Measurements from ENCODE around the gene NAA50.
A peak's percentile ranks its signal among the peaks of the same experiment; 100 is the strongest.

Gene NAA50

GRCh38 chr3:113744941-113745755 lies 901 bp downstream of the NAA50 start:
- H3K27me3 ChIP-seq (ENCODE audit: control insufficient read depth in 5 of 5, insufficient read depth in 4 of 5, low read length in 5 of 5), result no peaks in the 10 kb centered on the region
- peak overlapping the region; percentile 100 for H3K27ac ChIP-seq (ENCODE audit: low read depth, low read length)
- H3K4me1 ChIP-seq (ENCODE audit: control insufficient read depth in 5 of 5, insufficient read depth in 5 of 5, low read length in 5 of 5), result peaks cover 3 to 48% (median 38%) of the 10 kb centered on the region in 5 donors
- H3K36me3 ChIP-seq (ENCODE audit: control insufficient read depth in 5 of 5, insufficient read depth in 5 of 5, low read length in 5 of 5), result no peaks in the 10 kb centered on the region
- peak overlapping the region; percentile 79 to 97 (median 92) for H3K4me3 ChIP-seq (ENCODE audit: low read depth in 1 of 5, low read length in 5 of 5)
- H3K9me3 ChIP-seq (ENCODE audit: control insufficient read depth in 5 of 5, low read length in 5 of 5), result no peaks in the 10 kb centered on the region
- H3K9ac ChIP-seq (ENCODE audit: low read length in 5 of 5), result peak overlapping the region; percentile 91 to 100 (median 98)

- Histone ChIP-seq H3K4me3 (ENCODE audit: low read depth in 1 of 5, low read length in 5 of 5) (no peak overlapping the region), H3K9me3 (ENCODE audit: control insufficient read depth in 5 of 5, low read length in 5 of 5) (no peaks in the 10 kb centered on the region), H3K36me3 (ENCODE audit: control insufficient read depth in 5 of 5, insufficient read depth in 5 of 5, low read length in 5 of 5) (no peaks in the 10 kb centered on the region), H3K4me1 (ENCODE audit: control insufficient read depth in 5 of 5, insufficient read depth in 5 of 5, low read length in 5 of 5) (peaks cover 3 to 37% (median 29%) of the 10 kb centered on the region in 5 donors), H3K27ac (ENCODE audit: low read depth, low read length) (peak overlapping the region; percentile 100), H3K27me3 (ENCODE audit: control insufficient read depth in 5 of 5, insufficient read depth in 4 of 5, low read length in 5 of 5) (no peaks in the 10 kb centered on the region), H3K9ac (ENCODE audit: low read length in 5 of 5) (peak overlapping the region in 4 of 5 donors; percentile 12 to 99 (median 55))
These were observed 2.9 kb downstream of the NAA50 start for GRCh38 chr3:113743006-113743630.

GRCh38 chr3:113741620-113742019 lies 4.4 kb downstream of the NAA50 start:
- no peak overlapping the region for H3K4me3 ChIP-seq (ENCODE audit: low read depth in 1 of 5, low read length in 5 of 5)
- no peaks in the 10 kb centered on the region for H3K27me3 ChIP-seq (ENCODE audit: control insufficient read depth in 5 of 5, insufficient read depth in 4 of 5, low read length in 5 of 5)
- H3K36me3 ChIP-seq (ENCODE audit: control insufficient read depth in 5 of 5, insufficient read depth in 5 of 5, low read length in 5 of 5), result no peaks in the 10 kb centered on the region
- H3K4me1 ChIP-seq (ENCODE audit: control insufficient read depth in 5 of 5, insufficient read depth in 5 of 5, low read length in 5 of 5), result peaks cover 0 to 39% (median 32%) of the 10 kb centered on the region in 5 donors
- H3K9ac ChIP-seq (ENCODE audit: low read length in 5 of 5), result no peak overlapping the region
- H3K9me3 ChIP-seq (ENCODE audit: control insufficient read depth in 5 of 5, low read length in 5 of 5), result no peaks in the 10 kb centered on the region
- H3K27ac ChIP-seq (ENCODE audit: low read depth, low read length), result no peak overlapping the region

GRCh38 chr3:113741086-113741485 lies 5.0 kb downstream of the NAA50 start:
- Histone ChIP-seq H3K9ac (ENCODE audit: low read length in 5 of 5) (no peak overlapping the region), H3K27me3 (ENCODE audit: control insufficient read depth in 5 of 5, insufficient read depth in 4 of 5, low read length in 5 of 5) (no peaks in the 10 kb centered on the region), H3K36me3 (ENCODE audit: control insufficient read depth in 5 of 5, insufficient read depth in 5 of 5, low read length in 5 of 5) (no peaks in the 10 kb centered on the region), H3K9me3 (ENCODE audit: control insufficient read depth in 5 of 5, low read length in 5 of 5) (no peaks in the 10 kb centered on the region), H3K4me1 (ENCODE audit: control insufficient read depth in 5 of 5, insufficient read depth in 5 of 5, low read length in 5 of 5) (peaks cover 0 to 43% (median 37%) of the 10 kb centered on the region in 5 donors), H3K27ac (ENCODE audit: low read depth, low read length) (no peak overlapping the region), H3K4me3 (ENCODE audit: low read depth in 1 of 5, low read length in 5 of 5) (no peak overlapping the region)

- Histone ChIP-seq H3K4me3 (ENCODE audit: low read depth in 1 of 5, low read length in 5 of 5) (no peak overlapping the region), H3K9ac (ENCODE audit: low read length in 5 of 5) (peak overlapping the region; percentile 1 to 73 (median 31)), H3K9me3 (ENCODE audit: control insufficient read depth in 5 of 5, low read length in 5 of 5) (no peaks in the 10 kb centered on the region), H3K27ac (ENCODE audit: low read depth, low read length) (peak overlapping the region; percentile 91), H3K36me3 (ENCODE audit: control insufficient read depth in 5 of 5, insufficient read depth in 5 of 5, low read length in 5 of 5) (peaks cover 0 to 5% (median 0%) of the 10 kb centered on the region in 5 donors), H3K27me3 (ENCODE audit: control insufficient read depth in 5 of 5, insufficient read depth in 4 of 5, low read length in 5 of 5) (no peaks in the 10 kb centered on the region), H3K4me1 (ENCODE audit: control insufficient read depth in 5 of 5, insufficient read depth in 5 of 5, low read length in 5 of 5) (peaks cover 0 to 25% (median 22%) of the 10 kb centered on the region in 5 donors)
These were observed 9.4 kb downstream of the NAA50 start for GRCh38 chr3:113736548-113737089.

GRCh38 chr3:113731694-113732093 lies 14.4 kb downstream of the NAA50 start:
- Histone ChIP-seq H3K4me1 (ENCODE audit: control insufficient read depth in 5 of 5, insufficient read depth in 5 of 5, low read length in 5 of 5) (peaks cover 0 to 8% (median 5%) of the 10 kb centered on the region in 5 donors), H3K36me3 (ENCODE audit: control insufficient read depth in 5 of 5, insufficient read depth in 5 of 5, low read length in 5 of 5) (peaks cover 0 to 8% (median 3%) of the 10 kb centered on the region in 5 donors), H3K27me3 (ENCODE audit: control insufficient read depth in 5 of 5, insufficient read depth in 4 of 5, low read length in 5 of 5) (no peaks in the 10 kb centered on the region), H3K4me3 (ENCODE audit: low read depth in 1 of 5, low read length in 5 of 5) (no peak overlapping the region), H3K27ac (ENCODE audit: low read depth, low read length) (peak overlapping the region; percentile 3), H3K9ac (ENCODE audit: low read length in 5 of 5) (no peak overlapping the region), H3K9me3 (ENCODE audit: control insufficient read depth in 5 of 5, low read length in 5 of 5) (no peaks in the 10 kb centered on the region)

GRCh38 chr3:113730550-113730949 lies 15.5 kb downstream of the NAA50 start:
- Histone ChIP-seq H3K4me1 (ENCODE audit: control insufficient read depth in 5 of 5, insufficient read depth in 5 of 5, low read length in 5 of 5) (no peaks in the 10 kb centered on the region), H3K9ac (ENCODE audit: low read length in 5 of 5) (no peak overlapping the region), H3K9me3 (ENCODE audit: control insufficient read depth in 5 of 5, low read length in 5 of 5) (no peaks in the 10 kb centered on the region), H3K4me3 (ENCODE audit: low read depth in 1 of 5, low read length in 5 of 5) (no peak overlapping the region), H3K27me3 (ENCODE audit: control insufficient read depth in 5 of 5, insufficient read depth in 4 of 5, low read length in 5 of 5) (no peaks in the 10 kb centered on the region), H3K27ac (ENCODE audit: low read depth, low read length) (no peak overlapping the region), H3K36me3 (ENCODE audit: control insufficient read depth in 5 of 5, insufficient read depth in 5 of 5, low read length in 5 of 5) (peaks cover 0 to 8% (median 3%) of the 10 kb centered on the region in 5 donors)

- Histone ChIP-seq H3K9me3 (ENCODE audit: control insufficient read depth in 5 of 5, low read length in 5 of 5) (no peaks in the 10 kb centered on the region), H3K36me3 (ENCODE audit: control insufficient read depth in 5 of 5, insufficient read depth in 5 of 5, low read length in 5 of 5) (peaks cover 0 to 8% (median 3%) of the 10 kb centered on the region in 5 donors), H3K27ac (ENCODE audit: low read depth, low read length) (no peak overlapping the region), H3K27me3 (ENCODE audit: control insufficient read depth in 5 of 5, insufficient read depth in 4 of 5, low read length in 5 of 5) (no peaks in the 10 kb centered on the region), H3K4me3 (ENCODE audit: low read depth in 1 of 5, low read length in 5 of 5) (no peak overlapping the region), H3K4me1 (ENCODE audit: control insufficient read depth in 5 of 5, insufficient read depth in 5 of 5, low read length in 5 of 5) (no peaks in the 10 kb centered on the region), H3K9ac (ENCODE audit: low read length in 5 of 5) (no peak overlapping the region)
These were observed 17.4 kb downstream of the NAA50 start for GRCh38 chr3:113728661-113729060.

GRCh38 chr3:113721636-113722035 lies 24.4 kb downstream of the NAA50 start:
- Histone ChIP-seq H3K9ac (ENCODE audit: low read length in 5 of 5) (no peak overlapping the region), H3K36me3 (ENCODE audit: control insufficient read depth in 5 of 5, insufficient read depth in 5 of 5, low read length in 5 of 5) (peaks cover 15 to 34% (median 28%) of the 10 kb centered on the region in 5 donors), H3K27ac (ENCODE audit: low read depth, low read length) (no peak overlapping the region), H3K9me3 (ENCODE audit: control insufficient read depth in 5 of 5, low read length in 5 of 5) (no peaks in the 10 kb centered on the region), H3K4me1 (ENCODE audit: control insufficient read depth in 5 of 5, insufficient read depth in 5 of 5, low read length in 5 of 5) (peaks cover 0 to 18% (median 7%) of the 10 kb centered on the region in 5 donors), H3K27me3 (ENCODE audit: control insufficient read depth in 5 of 5, insufficient read depth in 4 of 5, low read length in 5 of 5) (no peaks in the 10 kb centered on the region), H3K4me3 (ENCODE audit: low read depth in 1 of 5, low read length in 5 of 5) (no peak overlapping the region)

- Histone ChIP-seq H3K4me1 (ENCODE audit: control insufficient read depth in 5 of 5, insufficient read depth in 5 of 5, low read length in 5 of 5) (peaks cover 0 to 35% (median 19%) of the 10 kb centered on the region in 5 donors), H3K4me3 (ENCODE audit: low read depth in 1 of 5, low read length in 5 of 5) (no peak overlapping the region), H3K9me3 (ENCODE audit: control insufficient read depth in 5 of 5, low read length in 5 of 5) (no peaks in the 10 kb centered on the region), H3K27me3 (ENCODE audit: control insufficient read depth in 5 of 5, insufficient read depth in 4 of 5, low read length in 5 of 5) (no peaks in the 10 kb centered on the region), H3K9ac (ENCODE audit: low read length in 5 of 5) (no peak overlapping the region), H3K27ac (ENCODE audit: low read depth, low read length) (no peak overlapping the region), H3K36me3 (ENCODE audit: control insufficient read depth in 5 of 5, insufficient read depth in 5 of 5, low read length in 5 of 5) (peaks cover 15 to 34% (median 28%) of the 10 kb centered on the region in 5 donors)
These were observed 26.3 kb downstream of the NAA50 start for GRCh38 chr3:113719758-113720157.

Measured in subcutaneous abdominal adipose tissue (tissue), 5 donors.